NT2/D1 (cell line): ENCODE results near the gene XCL2.

Experiments
- DNase-seq: peaks from one replicate; pipeline ENCODE4 v3.0.0-alpha.2; 2011; ENCODE audit warnings: low read depth, low spot score
- H3K27me3 ChIP-seq: 2 replicates; pipeline ENCODE4 v1.6.0; 2011; ENCODE audit warnings: mild to moderate bottlenecking; ENCODE audit not compliant: insufficient read length, insufficient read depth
- H3K36me3 ChIP-seq: 2 replicates; pipeline ENCODE4 v1.6.1; 2011; ENCODE audit warnings: mild to moderate bottlenecking, low read length, mixed read lengths; ENCODE audit not compliant: insufficient read depth, insufficient read length
- H3K4me1 ChIP-seq: 2 replicates; pipeline ENCODE4 v1.5.1; 2011; ENCODE audit not compliant: insufficient read depth, insufficient read length
- H3K4me3 ChIP-seq: 2 replicates; pipeline ENCODE4 v1.5.1; 2011; ENCODE audit warnings: low read depth; ENCODE audit not compliant: insufficient read length
- H3K9ac ChIP-seq: 2 replicates; pipeline ENCODE4 v1.6.0; 2011; ENCODE audit warnings: low read depth; ENCODE audit not compliant: insufficient read length
- H3K9me3 ChIP-seq: 2 replicates; pipeline ENCODE4 v1.5.1; 2011; ENCODE audit warnings: mild to moderate bottlenecking, low read length; ENCODE audit not compliant: insufficient read depth
- SUZ12 ChIP-seq: IDR thresholded peaks from 2 replicates; pipeline ENCODE4 v1.6.1; 2011; ENCODE audit not compliant: insufficient read length, insufficient read depth; ENCODE audit errors: extremely low read depth
- YY1 ChIP-seq: IDR thresholded peaks from 2 replicates; pipeline ENCODE4 v1.6.1; 2011; ENCODE audit not compliant: insufficient read length, insufficient read depth
- ZNF274 ChIP-seq: IDR thresholded peaks from 2 replicates; pipeline ENCODE4 v1.6.1; 2011; ENCODE audit warnings: mild to moderate bottlenecking, low read depth, low read length

XCL2 gene

GRCh38 chr1:168535536-168535935 lies 8.3 kb downstream of the XCL2 start:
- TF ChIP-seq SUZ12 (no peak), YY1 (no peak), ZNF274 (no peak)
- H3K4me3 ChIP-seq = no peak overlapping the region
- H3K36me3 ChIP-seq = no peaks in the 10 kb centered on the region
- no peaks in the 10 kb centered on the region for H3K4me1 ChIP-seq
- no peak for DNase-seq
- no peaks in the 10 kb centered on the region for H3K9me3 ChIP-seq
- no peak overlapping the region for H3K9ac ChIP-seq
- no peaks in the 10 kb centered on the region for H3K27me3 ChIP-seq

GRCh38 chr1:168531615-168532345 lies 12.0 kb downstream of the XCL2 start:
- no peak for DNase-seq
- Histone ChIP-seq H3K4me3 (no peak overlapping the region), H3K36me3 (no peaks in the 10 kb centered on the region), H3K4me1 (no peaks in the 10 kb centered on the region), H3K27me3 (no peaks in the 10 kb centered on the region), H3K9me3 (no peaks in the 10 kb centered on the region), H3K9ac (no peak overlapping the region)
- TF ChIP-seq SUZ12 (no peak), YY1 (no peak), ZNF274 (no peak)

- Histone ChIP-seq H3K9me3 (peaks cover under 1% of the 10 kb centered on the region; the same call in 1 of the 2 replicates), H3K27me3 (no peaks in the 10 kb centered on the region), H3K9ac (no peak overlapping the region), H3K4me3 (no peak overlapping the region), H3K36me3 (no peaks in the 10 kb centered on the region), H3K4me1 (no peaks in the 10 kb centered on the region)
- TF ChIP-seq SUZ12 = no peak
- no peak for TF ChIP-seq ZNF274
- TF ChIP-seq YY1 = no peak
- DNase-seq = no peak
Measured at GRCh38 chr1:168529518-168529917, 14.3 kb downstream of the XCL2 start.

GRCh38 chr1:168521401-168522000 lies 22.3 kb downstream of the XCL2 start:
- H3K9me3 ChIP-seq = peaks cover 10% of the 10 kb centered on the region; the same call in 1 of the 2 replicates

GRCh38 chr1:168520832-168521231 lies 23.0 kb downstream of the XCL2 start:
- Histone ChIP-seq H3K4me1 (no peaks in the 10 kb centered on the region), H3K36me3 (no peaks in the 10 kb centered on the region), H3K9ac (no peak overlapping the region), H3K4me3 (no peak overlapping the region), H3K9me3 (peaks cover 10% of the 10 kb centered on the region; the same call in 1 of the 2 replicates), H3K27me3 (no peaks in the 10 kb centered on the region)
- no peak for DNase-seq
- no peak for TF ChIP-seq SUZ12
- TF ChIP-seq ZNF274 = no peak
- no peak for TF ChIP-seq YY1

More at GRCh38 chr1:168521401-168522000, 22.3 kb downstream of the XCL2 start:
- H3K4me1 ChIP-seq = no peaks in the 10 kb centered on the region
- H3K27me3 ChIP-seq = no peaks in the 10 kb centered on the region
- no peak overlapping the region for H3K9ac ChIP-seq
- no peak overlapping the region for H3K4me3 ChIP-seq
- no peak for DNase-seq
- TF ChIP-seq ZNF274 = no peak
- TF ChIP-seq SUZ12 = no peak
- no peak for TF ChIP-seq YY1
- H3K36me3 ChIP-seq = no peaks in the 10 kb centered on the region

GRCh38 chr1:168520052-168520751 lies 23.6 kb downstream of the XCL2 start:
- Histone ChIP-seq H3K27me3 (no peaks in the 10 kb centered on the region), H3K4me1 (no peaks in the 10 kb centered on the region), H3K4me3 (no peak overlapping the region), H3K9ac (no peak overlapping the region), H3K36me3 (no peaks in the 10 kb centered on the region), H3K9me3 (peaks cover 10% of the 10 kb centered on the region; the same call in 1 of the 2 replicates)
- DNase-seq = no peak
- TF ChIP-seq YY1 (no peak), SUZ12 (no peak), ZNF274 (no peak)

GRCh38 chr1:168518813-168519212 lies 25.0 kb downstream of the XCL2 start:
- Histone ChIP-seq H3K4me1 (no peaks in the 10 kb centered on the region), H3K9ac (no peak overlapping the region), H3K27me3 (no peaks in the 10 kb centered on the region), H3K36me3 (no peaks in the 10 kb centered on the region), H3K4me3 (no peak overlapping the region), H3K9me3 (peaks cover 2% of the 10 kb centered on the region; the same call in 1 of the 2 replicates)
- TF ChIP-seq ZNF274 (no peak), SUZ12 (no peak), YY1 (no peak)
- DNase-seq = no peak
